Keratinocyte (primary cell): ENCODE measurements around the gene FERMT3. TPM values are rescaled to one million over a fixed set of nuclear protein-coding genes. Genes with fewer than 3 reads are reported as not detected.

Experiments used
- DNase-seq: peaks from one replicate; pipeline ENCODE4 v3.0.0-alpha.2; 2011; ENCODE audit warnings: low read depth, missing footprints, low spot score
- FAIRE-seq: peaks from 2 replicates; lab custom pipeline; 2011; peaks lifted over from hg19 to GRCh38; lab: Jason Lieb, UNC
- H2AFZ ChIP-seq: 2 replicates; pipeline ENCODE4 v1.6.0; 2012; ENCODE audit warnings: low read length, control low read depth, inconsistent platforms; ENCODE audit not compliant: control insufficient read depth
- H3K27ac ChIP-seq: 2 replicates; pipeline ENCODE4 v1.5.1; 2011; ENCODE audit warnings: low read length; ENCODE audit not compliant: control insufficient read depth, insufficient read depth
- H3K27me3 ChIP-seq: 3 replicates; pipeline ENCODE4 v1.6.0; 2011; ENCODE audit warnings: low read length; ENCODE audit not compliant: control insufficient read depth, insufficient read depth; ENCODE audit errors: extremely low read depth
- H3K36me3 ChIP-seq, 2 experiments: 2 replicates in 1 of 2; 3 replicates in 1 of 2; pipeline ENCODE4 v1.5.1; 2011; ENCODE audit warnings: low read length in 2 of 2, mild to moderate bottlenecking in 1 of 2; ENCODE audit not compliant: control insufficient read depth in 2 of 2, insufficient read depth in 2 of 2; ENCODE audit errors: extremely low read depth in 1 of 2
- H3K4me1 ChIP-seq: 3 replicates; pipeline ENCODE4 v1.5.1; 2011; ENCODE audit warnings: low read length; ENCODE audit not compliant: control insufficient read depth, insufficient read depth; ENCODE audit errors: extremely low read depth
- H3K4me2 ChIP-seq: 3 replicates; pipeline ENCODE4 v1.6.0; 2011; ENCODE audit warnings: low read depth, low read length; ENCODE audit not compliant: control insufficient read depth, insufficient read depth; ENCODE audit errors: extremely low read depth
- H3K4me3 ChIP-seq, 3 experiments: fragments of 200-600 bp in 1 of 3; sonication (generic) in 1 of 3; 2 replicates in 2 of 3; 3 replicates in 1 of 3; pipeline ENCODE4 v1.5.1; 2011 to 2016; ENCODE audit warnings: low read length in 3 of 3, mild to moderate bottlenecking in 3 of 3, control low read depth in 2 of 3, inconsistent platforms in 1 of 3, low read depth in 1 of 3, mixed read lengths in 1 of 3, mixed run types in 1 of 3, moderate library complexity in 1 of 3; ENCODE audit not compliant: control insufficient read depth in 2 of 3, insufficient read depth in 2 of 3; ENCODE audit errors: extremely low read depth in 1 of 3
- H3K79me2 ChIP-seq: 2 replicates; pipeline ENCODE4 v1.6.0; 2012; ENCODE audit warnings: low read length; ENCODE audit not compliant: control insufficient read depth, insufficient read depth
- H3K9ac ChIP-seq: 3 replicates; pipeline ENCODE4 v1.6.0; 2011; ENCODE audit warnings: low read length; ENCODE audit not compliant: control insufficient read depth, insufficient read depth; ENCODE audit errors: extremely low read depth
- H3K9me1 ChIP-seq: 3 replicates; pipeline ENCODE4 v1.6.0; 2011; ENCODE audit warnings: low read length; ENCODE audit not compliant: control insufficient read depth, insufficient read depth; ENCODE audit errors: extremely low read depth
- H3K9me3 ChIP-seq: 2 replicates; pipeline ENCODE4 v1.5.1; 2012; ENCODE audit warnings: low read depth, low read length; ENCODE audit not compliant: control insufficient read depth
- H4K20me1 ChIP-seq: 3 replicates; pipeline ENCODE4 v1.6.0; 2011; ENCODE audit warnings: low read length; ENCODE audit not compliant: control insufficient read depth, insufficient read depth; ENCODE audit errors: extremely low read depth
- EZH2 ChIP-seq: IDR thresholded peaks from one replicate; pipeline ENCODE4 v1.6.1; 2012; ENCODE audit warnings: inconsistent platforms, mild to moderate bottlenecking, low read length, moderate library complexity
- dilution Hi-C: fragments of 300-500 bp; cut with MboI; formaldehyde crosslinking; loops from one replicate; pipeline ENCODE4 v1.7.0; 2020; ENCODE audit warnings: low sequenced_read_pairs; ENCODE audit not compliant: extremely low pct_ligation_motif_present
- polyA plus RNA-seq, 5 experiments: library from polyadenylated mRNA; depleted of rRNA in 3 of 5; stranded (reverse) in 3 of 5; stranded (forward) in 1 of 5; unstranded in 1 of 5; fragments of >200 nt; gene quantifications; 1 replicate in 1 of 5; 2 replicates in 3 of 5; 3 replicates in 1 of 5; pipeline versions ENCODE4 v1.2.1 to v1.2.3, GENCODE V29; 2011 to 2012; ENCODE audit warnings: missing spikeins in 2 of 5, low read depth in 1 of 5, low replicate concordance in 1 of 5
- TF ChIP-seq, protein P1 (sequence below), 3 experiments: IDR thresholded peaks in 1 of 3; conservative IDR thresholded peaks in 1 of 3; optimal IDR thresholded peaks in 1 of 3; 2 replicates in 2 of 3; 3 replicates in 1 of 3; pipeline versions ENCODE3 to v1.5.1; 2011; ENCODE audit warnings: low read length in 3 of 3, mild to moderate bottlenecking in 3 of 3, moderate library complexity in 2 of 3, control low read depth in 1 of 3, inconsistent platforms in 1 of 3; ENCODE audit not compliant: insufficient read depth in 2 of 3; ENCODE audit errors: extremely low read depth in 1 of 3

The FERMT3 gene
- polyA plus RNA-seq, 1 donor (not counting 4 experiments of a cell fraction or from before 2014, with no cell fraction given) = 0.98 TPM

- TF ChIP-seq, protein P1, sequence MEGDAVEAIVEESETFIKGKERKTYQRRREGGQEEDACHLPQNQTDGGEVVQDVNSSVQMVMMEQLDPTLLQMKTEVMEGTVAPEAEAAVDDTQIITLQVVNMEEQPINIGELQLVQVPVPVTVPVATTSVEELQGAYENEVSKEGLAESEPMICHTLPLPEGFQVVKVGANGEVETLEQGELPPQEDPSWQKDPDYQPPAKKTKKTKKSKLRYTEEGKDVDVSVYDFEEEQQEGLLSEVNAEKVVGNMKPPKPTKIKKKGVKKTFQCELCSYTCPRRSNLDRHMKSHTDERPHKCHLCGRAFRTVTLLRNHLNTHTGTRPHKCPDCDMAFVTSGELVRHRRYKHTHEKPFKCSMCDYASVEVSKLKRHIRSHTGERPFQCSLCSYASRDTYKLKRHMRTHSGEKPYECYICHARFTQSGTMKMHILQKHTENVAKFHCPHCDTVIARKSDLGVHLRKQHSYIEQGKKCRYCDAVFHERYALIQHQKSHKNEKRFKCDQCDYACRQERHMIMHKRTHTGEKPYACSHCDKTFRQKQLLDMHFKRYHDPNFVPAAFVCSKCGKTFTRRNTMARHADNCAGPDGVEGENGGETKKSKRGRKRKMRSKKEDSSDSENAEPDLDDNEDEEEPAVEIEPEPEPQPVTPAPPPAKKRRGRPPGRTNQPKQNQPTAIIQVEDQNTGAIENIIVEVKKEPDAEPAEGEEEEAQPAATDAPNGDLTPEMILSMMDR (optimal IDR thresholded peaks at IDR 0.05 in 1 of 3, IDR thresholded peaks at IDR 0.05 in 1 of 3, conservative IDR thresholded peaks at IDR 0.05 in 1 of 3; ENCODE audit: extremely low read depth in 1 of 3, insufficient read depth in 2 of 3, low read length in 3 of 3) = no peak
- no peak for TF ChIP-seq EZH2
- FAIRE-seq (no peak), DNase-seq (no peak)
- no peak overlapping the region for H3K4me2 ChIP-seq
- no peaks in the 10 kb centered on the region for H3K9me1 ChIP-seq
- no peaks in the 10 kb centered on the region for H4K20me1 ChIP-seq
- no peaks in the 10 kb centered on the region for H3K27me3 ChIP-seq
- no peak overlapping the region for H3K4me3 ChIP-seq
- H2AFZ ChIP-seq = no peak overlapping the region
- no peak overlapping the region for H3K9ac ChIP-seq
- H3K27ac ChIP-seq = no peak overlapping the region
- no peaks in the 10 kb centered on the region for H3K9me3 ChIP-seq
- dilution Hi-C loops = no loop called here
- peaks cover 2 to 6% of the 10 kb centered on the region in 2 experiments for H3K36me3 ChIP-seq
- no peaks in the 10 kb centered on the region for H3K79me2 ChIP-seq
- peaks cover 10% of the 10 kb centered on the region for H3K4me1 ChIP-seq
Observed at GRCh38 chr11:64219755-64220154, 13.2 kb downstream of the FERMT3 start.

DNA sequence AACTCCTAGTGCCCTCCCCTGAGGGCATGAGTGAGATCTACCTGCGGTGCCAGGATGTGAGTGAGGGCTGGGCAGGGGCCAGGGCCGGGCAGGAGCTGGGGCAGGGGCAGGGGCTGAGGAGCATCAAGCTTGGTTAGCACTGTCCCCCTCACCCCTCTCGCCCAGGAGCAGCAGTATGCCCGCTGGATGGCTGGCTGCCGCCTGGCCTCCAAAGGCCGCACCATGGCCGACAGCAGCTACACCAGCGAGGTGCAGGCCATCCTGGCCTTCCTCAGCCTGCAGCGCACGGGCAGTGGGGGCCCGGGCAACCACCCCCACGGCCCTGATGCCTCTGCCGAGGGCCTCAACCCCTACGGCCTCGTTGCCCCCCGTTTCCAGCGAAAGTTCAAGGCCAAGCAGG lies 13.8 kb downstream of the FERMT3 start:
- Histone ChIP-seq H2AFZ (no peak overlapping the region), H3K4me1 (peaks cover 11% of the 10 kb centered on the region), H3K79me2 (no peaks in the 10 kb centered on the region), H3K9me3 (no peaks in the 10 kb centered on the region), H3K9ac (no peak overlapping the region), H3K4me2 (no peak overlapping the region), H3K27ac (no peak overlapping the region), H3K36me3 (peaks cover 2 to 4% of the 10 kb centered on the region in 2 experiments), H3K27me3 (no peaks in the 10 kb centered on the region), H3K4me3 (no peak overlapping the region), H3K9me1 (no peaks in the 10 kb centered on the region), H4K20me1 (no peaks in the 10 kb centered on the region)
- FAIRE-seq = no peak
- no peak for DNase-seq
- dilution Hi-C loops = no loop called here
- no peak for TF ChIP-seq EZH2
- TF ChIP-seq, protein P1 (optimal IDR thresholded peaks at IDR 0.05 in 1 of 3, IDR thresholded peaks at IDR 0.05 in 1 of 3, conservative IDR thresholded peaks at IDR 0.05 in 1 of 3; ENCODE audit: extremely low read depth in 1 of 3, insufficient read depth in 2 of 3, low read length in 3 of 3) = no peak
